ENCODE results near the gene PNMA6F.

The PNMA6F gene

GRCh38 chrX:153321381-153322124, at the start of gene PNMA6F:
PNMA6F (minus strand) TSS chrX:153321767; CDS start chrX:153320674, 1,093 bp downstream.
- DNase-seq (ENCODE audit: low spot score), result no peak

DNA sequence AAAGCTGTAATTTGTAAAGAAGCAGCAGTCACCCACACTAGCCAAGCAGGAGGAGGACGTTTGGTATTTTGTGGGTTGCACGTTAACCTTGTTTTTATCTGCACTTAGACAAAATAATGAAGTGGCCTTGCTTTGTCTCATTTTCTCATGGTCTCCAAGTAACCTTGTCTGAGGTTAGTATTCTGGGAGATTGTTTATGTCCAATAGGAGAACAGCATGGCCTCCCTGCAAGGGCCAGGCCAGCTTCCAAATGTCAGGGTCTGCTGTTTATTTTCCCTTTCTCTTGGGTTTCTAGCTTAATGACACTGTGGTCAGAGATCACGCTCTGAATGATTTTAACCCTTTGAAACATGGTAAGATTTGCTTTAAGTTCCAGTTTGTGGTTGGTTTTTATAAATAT, 49.7 kb upstream of the PNMA6F start:
- DNase-seq (ENCODE audit: low spot score), result no peak

GRCh38 chrX:153370293-153371055, 48.9 kb upstream of the PNMA6F start:
- no peak for DNase-seq (ENCODE audit: low spot score)

GRCh38 chrX:153366878-153367538, 45.4 kb upstream of the PNMA6F start:
- no peak for DNase-seq (ENCODE audit: low spot score)

DNA sequence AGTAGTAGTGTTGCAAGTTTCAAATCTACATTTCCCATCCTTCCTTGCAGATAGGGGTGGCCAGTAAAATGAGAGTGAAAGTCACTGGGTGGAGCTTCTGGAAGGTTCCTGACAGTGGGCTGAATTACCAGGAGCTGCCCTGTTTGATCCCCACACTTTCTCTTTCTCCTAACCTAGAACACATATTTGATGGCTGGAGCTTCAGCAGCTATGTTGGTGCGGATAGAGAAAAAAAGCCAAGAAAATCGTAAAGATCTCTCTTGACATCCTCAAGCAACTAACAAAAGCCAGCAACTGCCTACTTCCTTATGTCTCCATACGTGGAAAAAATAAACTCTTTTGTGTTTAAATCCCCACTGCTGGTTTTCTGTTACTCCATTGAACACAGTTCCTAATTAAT, 44.6 kb upstream of the PNMA6F start:
- DNase-seq (ENCODE audit: low spot score), result no peak

GRCh38 chrX:153365670-153366069, 44.1 kb upstream of the PNMA6F start:
- no peak for DNase-seq (ENCODE audit: low spot score)

GRCh38 chrX:153361781-153362397, 40.3 kb upstream of the PNMA6F start:
- no peak for DNase-seq (ENCODE audit: low spot score)

GRCh38 chrX:153357877-153358276, 36.3 kb upstream of the PNMA6F start:
- no peak for DNase-seq (ENCODE audit: low spot score)

DNA sequence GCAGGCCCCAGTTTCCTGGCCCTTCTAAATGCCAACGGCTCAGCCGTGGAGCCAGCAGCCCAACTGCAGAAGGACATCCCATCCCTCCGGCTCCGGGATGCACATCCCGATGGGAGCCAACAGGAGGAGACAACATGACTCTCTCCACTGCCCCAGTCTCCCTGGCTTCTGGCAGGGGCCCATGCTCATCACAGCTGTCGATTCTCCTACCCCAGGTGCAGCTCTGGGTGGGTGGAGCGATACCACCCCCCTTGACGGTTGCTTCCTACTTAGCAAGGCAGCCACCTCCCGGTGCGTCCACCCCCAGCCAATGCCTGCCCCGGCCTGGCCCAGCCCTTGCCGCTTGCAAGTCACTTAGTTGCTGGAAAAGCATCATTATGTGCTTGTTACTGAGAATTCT, 31.8 kb upstream of the PNMA6F start:
- peak; percentile 8 for DNase-seq (ENCODE audit: low spot score)

GRCh38 chrX:153352858-153353257, 31.3 kb upstream of the PNMA6F start:
- DNase-seq (ENCODE audit: low spot score), result no peak

DNA sequence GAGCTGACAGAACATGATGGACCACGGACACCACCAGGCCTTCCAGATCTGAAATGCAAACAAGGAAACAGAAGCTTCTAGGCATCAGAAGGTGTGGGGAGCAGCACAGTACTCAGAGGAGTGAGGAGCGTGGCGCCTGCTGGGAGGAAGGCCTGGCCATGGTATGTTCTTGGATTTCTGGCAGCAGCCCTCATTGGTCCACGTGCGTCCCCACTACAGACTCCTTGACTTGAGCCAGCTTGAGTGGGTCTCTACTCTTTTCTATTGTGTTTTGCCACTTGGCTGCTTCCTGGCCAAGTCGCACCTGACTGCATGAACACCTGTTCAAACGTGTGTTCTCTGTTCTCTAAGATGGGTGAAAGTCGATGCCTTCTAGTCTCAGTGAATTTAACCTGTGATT, 30.4 kb upstream of the PNMA6F start:
- no peak for DNase-seq (ENCODE audit: low spot score)

DNA sequence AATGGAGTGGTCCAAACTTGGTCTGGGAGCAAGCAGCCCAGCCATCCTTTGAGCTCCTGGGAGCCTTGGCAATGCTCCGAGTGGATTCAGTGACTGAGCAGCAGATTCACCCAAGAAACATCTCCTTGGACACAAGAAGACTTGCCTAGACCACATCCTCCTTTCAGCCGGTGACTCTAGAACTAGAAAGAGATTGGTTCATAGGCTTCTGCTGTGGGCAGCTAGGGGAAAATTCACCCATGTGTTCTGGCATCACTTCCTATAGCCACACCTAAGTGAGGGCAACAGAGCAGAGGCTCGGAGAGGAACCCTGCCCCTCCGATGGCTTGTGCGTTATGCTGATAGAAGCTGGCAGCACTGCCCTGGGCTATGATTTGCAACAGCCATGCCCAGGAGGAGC, 28.4 kb upstream of the PNMA6F start:
- DNase-seq (ENCODE audit: low spot score), result peak; percentile 9

DNA sequence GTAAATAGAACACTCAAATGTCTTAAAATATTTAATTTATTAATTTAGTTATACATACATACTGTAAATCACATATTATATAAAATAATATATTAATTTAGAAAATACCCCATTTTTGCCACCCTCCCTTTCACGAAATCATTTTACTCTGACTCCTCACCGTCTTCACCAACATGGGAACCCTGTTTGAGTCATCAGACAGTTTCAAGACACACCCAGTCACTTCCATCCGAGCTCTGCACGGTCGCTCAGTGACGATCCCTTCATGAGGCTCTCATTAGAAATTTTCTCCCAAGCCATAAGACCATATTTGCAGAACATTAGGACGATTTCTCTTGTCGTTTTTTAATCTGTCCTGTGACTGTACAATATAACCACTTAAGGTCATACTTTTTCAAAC, 26.9 kb upstream of the PNMA6F start:
- DNase-seq (ENCODE audit: low spot score), result no peak

- DNase-seq (ENCODE audit: low spot score), result no peak
These were observed 26.0 kb upstream of the PNMA6F start for GRCh38 chrX:153347530-153347929.

DNA sequence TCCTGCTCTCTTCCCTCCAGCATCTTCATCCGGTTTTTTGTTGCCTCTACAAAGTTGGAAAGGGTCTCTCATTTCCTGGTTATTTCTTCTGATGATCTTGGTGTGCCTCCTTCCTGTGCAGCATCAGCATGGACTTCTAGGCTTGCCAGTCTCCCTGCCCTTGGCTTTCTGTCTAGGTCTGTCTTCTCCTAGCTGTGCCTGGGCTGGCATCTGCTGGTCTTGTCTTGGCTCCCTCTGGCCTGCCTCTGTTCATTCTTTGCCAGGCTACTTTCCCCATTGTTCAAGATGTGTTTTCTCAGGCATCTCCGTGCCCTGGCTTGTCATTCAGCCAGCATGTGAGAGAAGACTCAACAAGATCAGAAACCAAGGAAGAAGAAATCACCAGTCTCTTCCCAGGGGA, 22.1 kb upstream of the PNMA6F start:
- no peak for DNase-seq (ENCODE audit: low spot score)

- DNase-seq (ENCODE audit: low spot score), result no peak
These were observed 21.4 kb upstream of the PNMA6F start for GRCh38 chrX:153342762-153343558.

- no peak for DNase-seq (ENCODE audit: low spot score)
These were observed 18.5 kb upstream of the PNMA6F start for GRCh38 chrX:153340111-153340510.

DNA sequence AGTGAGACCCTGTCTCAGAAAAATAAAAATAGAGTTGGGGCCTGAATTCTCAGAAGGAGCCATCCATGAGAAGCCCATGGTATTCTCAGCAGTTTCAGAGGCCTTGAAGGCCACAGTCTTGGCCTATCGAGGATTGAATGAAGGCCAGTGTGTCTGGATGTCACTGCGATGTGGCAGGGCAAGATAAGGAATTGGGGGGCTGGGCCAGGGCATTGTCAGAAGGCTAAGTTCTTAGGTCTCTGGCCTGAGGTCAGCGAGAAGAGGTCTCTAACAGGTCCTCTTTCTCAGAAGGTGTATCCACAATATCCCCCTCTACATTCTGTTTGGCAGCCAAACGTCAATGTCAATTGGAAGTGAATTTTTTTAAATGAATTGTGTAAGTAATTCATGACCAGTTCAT, 18.1 kb upstream of the PNMA6F start:
- DNase-seq (ENCODE audit: low spot score), result no peak

DNA sequence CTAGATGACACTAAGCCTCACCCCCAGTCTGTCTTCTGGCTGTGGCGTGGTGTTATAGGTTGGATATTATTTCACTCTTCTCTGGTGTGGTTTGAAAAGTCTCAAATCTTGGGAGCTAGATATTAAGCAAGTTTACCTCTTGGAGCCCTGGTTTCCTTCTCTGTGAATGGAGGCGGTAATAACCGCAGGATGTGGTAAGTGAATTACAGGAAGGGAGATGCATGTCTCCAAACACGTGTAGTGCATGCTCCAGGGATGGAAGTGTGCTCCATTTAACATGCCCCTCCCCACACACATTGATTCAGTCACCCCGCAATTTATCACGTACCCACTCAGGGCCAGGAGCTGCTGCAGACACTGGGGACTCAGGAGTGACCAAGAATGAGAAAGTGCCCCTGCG, 17.3 kb upstream of the PNMA6F start:
- DNase-seq (ENCODE audit: low spot score), result no peak

DNA sequence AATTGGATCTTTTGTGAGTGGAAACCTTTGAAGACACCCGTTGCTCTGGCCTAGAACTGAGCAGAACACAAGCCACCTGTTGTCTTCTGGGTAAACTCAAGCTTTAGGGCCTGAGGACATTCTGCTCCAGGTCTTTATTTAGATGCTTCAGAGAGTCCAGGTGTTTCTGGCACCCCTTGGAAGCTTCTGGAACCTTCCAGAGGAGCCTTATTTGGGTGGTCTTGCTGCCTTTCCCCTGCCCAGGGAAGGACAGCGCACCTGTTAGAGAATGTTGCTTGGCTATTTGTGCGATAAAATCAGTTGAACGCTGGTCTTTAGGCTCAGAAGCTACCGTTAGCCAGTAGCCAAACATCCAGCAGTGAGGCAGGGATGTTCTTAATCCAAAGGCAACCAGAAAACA, 15.4 kb upstream of the PNMA6F start:
- DNase-seq (ENCODE audit: low spot score), result no peak

- DNase-seq (ENCODE audit: low spot score), result no peak
These were observed 14.7 kb upstream of the PNMA6F start for GRCh38 chrX:153336121-153336894.

Data from AG08396 (cell line).